CD4-positive, alpha-beta T cell treated with Interleukin-4 for 1 hour (primary cell): ENCODE data around the gene EHBP1L1.

Source experiments
- DNase-seq, 2 donors: peaks; one replicate each; pipeline ENCODE4 v3.0.0-alpha.2; 2020 to 2022

EHBP1L1 gene

DNA sequence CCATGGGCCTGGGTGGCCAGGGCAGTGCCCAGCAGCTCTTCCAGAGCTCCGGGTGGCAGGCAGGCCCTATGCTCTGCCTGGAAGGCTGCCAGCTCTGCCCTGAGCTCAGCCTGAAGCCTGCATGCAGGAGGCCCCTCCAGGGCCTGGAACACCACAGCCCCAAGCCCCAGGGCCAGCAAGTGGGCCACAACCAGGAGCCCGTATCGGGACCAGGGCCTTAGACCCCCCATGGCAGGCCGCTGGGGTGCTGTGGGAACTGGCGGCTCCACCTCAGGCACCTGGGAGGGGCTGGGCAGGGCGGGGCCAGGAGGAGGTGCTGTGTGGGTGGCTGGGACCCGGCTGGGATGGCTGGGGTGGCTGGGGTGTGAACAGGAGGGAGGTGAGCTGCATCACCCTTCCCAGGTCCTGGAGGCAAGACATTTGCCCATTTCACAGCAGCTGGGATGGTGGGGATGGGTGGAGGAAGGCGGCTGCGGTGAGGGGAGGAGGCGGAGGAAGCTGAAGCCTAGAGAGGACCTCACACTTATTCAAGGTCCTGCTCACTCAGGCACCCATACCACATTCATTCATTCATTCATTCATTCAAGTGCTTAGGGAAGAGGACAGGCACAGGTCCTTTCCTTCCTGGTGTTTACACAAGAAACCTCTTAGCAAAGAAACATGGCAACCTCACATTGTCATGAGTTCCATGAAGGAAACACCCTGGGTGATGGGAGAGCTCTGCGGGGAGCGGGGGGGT lies 19.9 kb downstream of the EHBP1L1 start, which contains the start of gene KCNK7:
Gene KCNK7 (minus strand): TSS at position 258 of the 739 bp plus-strand sequence. CDS start 28 bp downstream, at position 230.
- no peak for DNase-seq

GRCh38 chr11:65596520-65596919 lies 20.7 kb downstream of the EHBP1L1 start:
- DNase-seq, result no peak

DNA sequence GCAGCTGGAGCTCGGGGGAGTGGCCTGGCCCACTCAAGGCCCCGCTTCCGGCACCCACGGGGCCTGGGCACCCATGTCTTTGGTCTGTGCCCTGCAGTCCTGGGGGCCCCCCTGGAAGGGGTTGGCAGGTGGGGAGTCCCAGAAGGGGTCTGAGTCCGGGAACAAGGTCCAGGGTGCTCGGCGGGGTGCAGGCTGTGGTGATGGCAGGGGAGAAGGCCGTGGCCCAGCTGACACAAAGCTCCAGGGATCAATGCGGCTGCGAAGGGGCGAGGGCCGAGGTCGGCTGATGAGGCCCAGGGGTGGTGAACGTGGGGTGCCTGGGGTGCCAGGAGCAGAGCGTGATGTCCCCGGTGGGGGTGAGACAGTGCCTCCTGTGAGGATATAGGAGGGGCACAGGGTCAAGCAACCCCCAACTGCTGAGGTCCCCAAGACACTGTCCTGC lies 22.4 kb downstream of the EHBP1L1 start:
- DNase-seq, result no peak

- no peak for DNase-seq
Observed at GRCh38 chr11:65599216-65599954, 23.5 kb downstream of the EHBP1L1 start.

GRCh38 chr11:65599955-65600246 lies 24.0 kb downstream of the EHBP1L1 start:
- no peak for DNase-seq

DNA sequence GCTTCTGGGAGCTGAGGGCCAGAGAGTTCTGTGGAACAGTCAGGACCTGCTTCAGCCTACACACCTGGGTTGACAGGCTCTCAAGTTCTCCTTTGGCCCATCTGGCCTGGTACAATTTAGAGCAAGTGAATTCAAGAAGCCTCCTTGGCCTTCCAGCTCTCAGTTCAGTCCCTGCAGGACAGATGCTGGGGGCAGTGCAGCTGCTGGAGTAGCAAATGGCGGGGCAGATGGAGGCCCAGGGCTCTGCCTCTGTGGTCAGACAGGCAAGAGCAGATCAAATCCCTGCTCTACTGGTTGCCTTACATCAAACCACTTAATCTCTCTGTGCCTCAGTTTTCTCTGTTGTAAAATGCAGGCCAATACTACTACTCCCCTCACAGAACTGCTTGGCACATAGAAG lies 28.4 kb downstream of the EHBP1L1 start:
- DNase-seq, result no peak

DNA sequence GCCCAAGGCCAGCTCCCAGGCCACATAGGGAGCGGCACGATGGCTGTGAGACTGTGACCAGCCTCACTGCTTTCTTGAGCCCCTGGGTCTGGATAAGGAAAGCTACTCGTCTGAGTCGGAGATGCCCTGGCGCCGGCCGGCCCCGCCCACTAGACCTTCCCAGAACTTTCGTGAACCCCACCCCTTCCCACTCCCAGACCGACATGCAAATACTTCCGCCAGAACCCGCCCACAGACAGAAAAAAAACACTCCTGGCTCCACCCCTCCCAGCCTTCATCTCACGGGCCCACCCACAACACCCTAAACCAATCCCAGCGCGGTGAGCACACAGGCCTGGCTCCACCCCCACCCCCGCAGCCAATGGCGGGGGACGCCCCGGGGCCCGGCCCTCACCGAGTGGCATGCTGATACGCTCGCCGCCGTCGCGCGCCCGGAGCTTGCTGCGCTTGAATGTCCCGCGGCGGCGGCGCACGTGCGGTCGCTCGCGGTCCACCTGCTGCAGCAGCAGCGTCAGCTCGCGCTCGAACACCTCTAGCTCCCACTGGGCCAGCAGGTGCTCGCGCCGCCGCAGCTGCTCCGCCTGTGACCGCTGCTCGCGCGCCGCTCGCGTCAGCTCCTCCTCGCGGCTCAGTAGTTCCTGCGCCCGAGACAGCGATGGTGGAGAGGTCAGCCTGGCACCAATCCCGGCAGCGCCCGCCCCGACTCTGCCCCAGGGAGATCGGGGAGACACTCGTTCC lies 31.2 kb downstream of the EHBP1L1 start:
- peak in 1 of 2 donors; percentile 24 for DNase-seq

DNA sequence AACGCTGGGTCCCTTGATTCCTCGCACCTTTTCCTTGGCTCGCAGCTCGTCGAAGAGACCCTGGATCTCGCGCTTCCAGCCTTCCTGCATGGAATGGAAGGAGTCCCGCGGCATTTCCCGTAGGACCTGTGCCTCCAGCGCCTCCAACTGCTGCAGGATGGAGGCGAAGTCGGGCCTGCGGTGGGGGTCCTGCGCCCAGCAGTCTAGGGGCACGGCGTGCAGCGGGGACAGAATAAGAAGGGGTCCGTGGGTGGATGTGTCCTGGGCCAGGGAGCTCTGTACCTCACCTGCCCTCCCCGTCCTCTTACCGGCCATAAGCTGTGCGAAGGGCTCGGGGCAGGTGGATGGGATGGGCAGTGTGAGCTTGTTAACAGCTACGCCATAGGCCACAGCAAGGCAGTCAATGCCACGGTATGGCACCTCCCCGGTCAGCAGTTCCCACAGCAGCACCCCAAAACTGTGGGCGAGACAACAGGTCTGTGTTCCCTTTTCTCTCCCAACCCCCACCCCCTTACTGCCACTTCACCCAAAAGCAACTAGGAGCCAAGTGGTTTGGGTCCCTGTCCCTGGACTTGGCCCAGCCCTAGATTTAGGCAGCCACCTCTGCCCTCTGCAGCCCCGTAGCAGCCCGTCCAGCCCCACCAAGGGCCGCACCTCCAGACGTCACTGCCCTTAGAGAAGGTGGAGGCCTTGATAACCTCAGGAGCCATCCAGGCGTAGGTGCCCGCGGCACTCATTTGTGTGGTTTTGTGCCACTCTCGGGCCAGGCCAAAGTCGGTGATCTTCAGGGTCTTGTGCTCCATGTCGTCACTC lies 32.0 kb downstream of the EHBP1L1 start:
- no peak for DNase-seq

DNA sequence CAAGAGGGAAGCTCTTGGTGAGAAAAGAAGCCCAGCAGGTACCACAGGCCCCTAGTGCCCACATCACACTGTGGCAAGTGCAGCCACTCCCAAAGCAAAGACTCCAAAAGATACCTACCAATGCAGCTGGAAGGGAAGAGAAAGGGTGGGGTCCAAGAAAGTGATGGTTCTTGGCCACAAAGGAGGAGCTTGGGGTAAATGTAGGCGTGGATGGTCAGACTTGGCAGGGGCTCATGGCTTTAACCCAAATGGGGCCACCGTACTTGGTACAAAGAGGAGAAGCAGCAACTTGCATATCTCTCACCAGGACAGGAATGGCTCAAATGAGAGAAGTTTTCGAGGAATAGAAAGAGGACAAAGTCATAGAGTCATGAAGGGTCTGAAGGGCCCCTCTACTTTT lies 33.4 kb downstream of the EHBP1L1 start:
- DNase-seq, result no peak

DNA sequence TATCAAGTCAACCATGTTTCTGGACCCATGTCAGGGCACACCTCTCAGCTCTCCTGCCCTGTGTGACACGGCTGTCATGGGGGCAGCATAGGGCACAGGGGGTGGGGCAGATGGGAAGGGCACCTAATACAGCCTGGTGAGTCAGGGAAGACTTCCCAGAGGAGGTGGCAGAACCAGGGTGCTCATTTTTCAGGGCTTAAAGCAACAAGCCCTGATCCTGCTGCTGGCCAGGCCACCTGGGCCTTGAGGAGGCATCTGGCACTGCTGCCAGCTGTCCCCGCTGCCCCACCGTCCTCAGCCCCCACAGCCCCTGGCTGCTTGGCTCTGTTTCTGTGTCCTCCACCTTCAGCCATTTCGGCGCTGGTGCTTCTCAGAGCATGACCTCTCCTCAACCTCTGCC lies 33.8 kb downstream of the EHBP1L1 start:
- no peak for DNase-seq

DNA sequence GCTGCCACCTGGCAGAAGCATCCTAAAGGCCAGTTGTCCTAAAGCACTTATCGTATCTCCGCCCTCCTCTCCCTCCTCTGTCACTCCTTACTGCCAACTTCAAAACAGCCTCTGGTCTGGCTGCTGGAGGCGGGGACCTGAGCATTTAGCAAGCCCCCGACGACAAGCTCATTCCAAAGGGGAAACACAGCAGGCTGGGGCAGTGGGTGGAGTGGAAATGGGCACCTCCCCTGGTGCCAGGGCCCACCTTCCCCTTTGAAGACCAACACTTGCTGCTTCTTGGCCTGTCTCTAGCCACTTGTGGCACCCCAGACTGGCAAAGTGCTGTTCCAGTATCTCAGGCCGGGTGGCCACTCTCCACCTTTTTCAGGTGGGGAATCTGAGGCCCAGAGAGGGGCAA lies 34.6 kb downstream of the EHBP1L1 start:
- no peak for DNase-seq

DNA sequence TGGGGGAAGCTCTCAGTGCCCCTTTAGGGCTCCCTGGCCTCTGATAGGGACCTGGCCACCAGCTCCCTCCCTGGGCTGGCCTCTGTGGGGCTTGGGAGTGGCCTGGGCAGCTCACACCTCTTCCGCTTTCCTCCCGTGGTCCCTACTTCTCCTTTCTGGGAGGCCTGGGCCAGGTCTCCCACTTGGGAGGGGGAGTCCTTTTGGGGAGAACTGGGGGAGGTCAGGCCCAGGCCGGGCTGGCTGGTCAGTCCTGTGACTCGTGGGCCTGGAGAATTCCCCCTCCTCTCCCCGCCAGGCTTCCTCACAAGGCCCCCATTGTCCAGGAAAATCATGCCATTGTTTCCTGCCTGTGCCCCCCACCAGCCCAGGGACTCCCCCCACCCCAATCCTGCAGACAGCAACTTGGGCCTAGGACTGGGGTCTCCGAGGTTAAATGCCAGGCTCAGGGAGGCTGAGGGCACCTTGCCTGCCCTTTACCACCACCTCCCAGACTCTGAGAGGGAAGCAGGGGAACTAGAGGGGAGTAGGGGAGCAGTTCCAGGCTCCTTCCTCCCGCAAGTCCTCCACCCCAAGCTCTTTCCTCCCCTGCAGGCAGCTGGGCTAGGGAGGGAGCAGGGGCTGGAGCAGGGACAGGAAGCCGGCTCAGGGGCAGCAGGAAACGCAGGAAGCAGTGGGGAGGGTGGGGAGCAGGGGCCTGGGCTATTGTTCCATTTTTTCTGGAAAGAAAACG lies 35.3 kb downstream of the EHBP1L1 start:
- DNase-seq, result peak in 1 of 2 donors; percentile 48

DNA sequence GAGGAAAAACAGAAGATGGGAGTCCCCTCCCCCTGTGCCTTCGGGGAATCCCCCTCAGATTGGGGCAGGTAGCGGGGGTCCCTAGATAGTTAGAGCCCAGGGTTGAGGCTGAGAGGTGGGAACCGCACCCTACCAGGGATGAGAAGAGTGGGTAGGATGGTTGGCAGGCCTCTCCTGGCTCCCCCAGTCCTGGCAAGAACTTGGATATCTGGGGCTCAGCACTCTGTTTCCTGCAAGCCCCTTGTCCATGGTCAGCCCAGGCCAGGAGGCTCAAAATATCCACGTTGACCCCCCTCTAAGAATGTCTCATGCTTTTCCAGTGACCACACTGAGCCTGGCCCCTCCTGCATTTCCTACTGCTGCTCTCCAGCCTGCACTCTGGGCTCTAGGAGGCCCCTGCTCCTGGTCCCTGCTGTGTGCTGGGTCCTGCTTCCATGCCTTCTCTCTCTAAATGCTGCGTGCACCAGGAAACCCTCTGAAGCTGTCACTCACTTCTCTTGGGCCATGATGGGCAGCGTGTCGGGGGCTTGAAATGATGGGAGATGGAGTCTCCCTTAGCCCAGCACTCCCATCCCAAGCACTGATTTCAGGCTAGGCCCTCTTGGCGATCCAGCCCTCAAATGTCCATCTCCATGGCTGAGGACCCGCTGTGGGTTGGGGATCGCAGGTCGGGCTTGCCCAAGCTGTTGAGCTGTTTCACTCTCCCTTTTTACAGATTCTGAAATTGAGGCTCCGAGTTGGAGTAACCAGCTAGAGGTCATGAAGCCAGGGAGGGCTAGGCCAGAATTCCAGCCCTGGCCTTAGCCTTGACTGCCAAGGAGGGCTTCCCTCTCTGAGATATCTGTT lies 36.1 kb downstream of the EHBP1L1 start:
- DNase-seq, result no peak

DNA sequence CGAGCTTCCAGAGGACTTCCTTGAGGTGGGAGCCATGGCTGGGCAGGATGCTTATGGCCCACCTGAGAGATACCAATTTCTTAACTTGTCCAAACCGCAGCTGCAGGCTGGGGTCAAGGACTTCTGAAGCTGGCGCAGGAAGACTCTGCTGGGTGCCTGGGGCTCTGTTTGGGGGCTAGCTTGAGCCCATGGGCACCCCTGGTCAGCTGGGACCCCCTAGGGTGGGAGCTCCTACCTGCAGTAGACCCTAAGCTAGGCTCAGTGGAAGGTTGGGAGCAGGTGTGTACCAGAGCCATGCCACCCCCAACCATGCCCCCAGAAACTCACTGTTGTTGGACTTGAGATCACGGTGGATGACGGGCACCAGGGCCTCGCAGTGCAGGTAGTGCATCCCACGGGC lies 36.8 kb downstream of the EHBP1L1 start:
- no peak for DNase-seq

GRCh38 chr11:65613091-65613928 lies 37.5 kb downstream of the EHBP1L1 start:
- DNase-seq, result no peak

GRCh38 chr11:65615229-65615949 lies 39.5 kb downstream of the EHBP1L1 start, which contains the start of gene PCNX3:
Gene PCNX3, plus strand, starts transcription at chr11:65615776. Its CDS starts 536 bp downstream, at chr11:65616312.
- peak; percentile 100 for DNase-seq

GRCh38 chr11:65615950-65616574 lies 40.2 kb downstream of the EHBP1L1 start:
- no peak for DNase-seq

GRCh38 chr11:65616575-65617001 lies 40.7 kb downstream of the EHBP1L1 start:
- peak in 1 of 2 donors; percentile 24 for DNase-seq
